Activated CD4-positive, alpha-beta T cell treated with anti-CD3 and anti-CD28 coated beads for 4 hours (primary cell): ENCODE data around the gene C2CD2.

Experiments used
- DNase-seq, 2 donors: peaks; one replicate each; pipeline ENCODE4 v3.0.0-alpha.2; 2020

C2CD2 gene

DNA sequence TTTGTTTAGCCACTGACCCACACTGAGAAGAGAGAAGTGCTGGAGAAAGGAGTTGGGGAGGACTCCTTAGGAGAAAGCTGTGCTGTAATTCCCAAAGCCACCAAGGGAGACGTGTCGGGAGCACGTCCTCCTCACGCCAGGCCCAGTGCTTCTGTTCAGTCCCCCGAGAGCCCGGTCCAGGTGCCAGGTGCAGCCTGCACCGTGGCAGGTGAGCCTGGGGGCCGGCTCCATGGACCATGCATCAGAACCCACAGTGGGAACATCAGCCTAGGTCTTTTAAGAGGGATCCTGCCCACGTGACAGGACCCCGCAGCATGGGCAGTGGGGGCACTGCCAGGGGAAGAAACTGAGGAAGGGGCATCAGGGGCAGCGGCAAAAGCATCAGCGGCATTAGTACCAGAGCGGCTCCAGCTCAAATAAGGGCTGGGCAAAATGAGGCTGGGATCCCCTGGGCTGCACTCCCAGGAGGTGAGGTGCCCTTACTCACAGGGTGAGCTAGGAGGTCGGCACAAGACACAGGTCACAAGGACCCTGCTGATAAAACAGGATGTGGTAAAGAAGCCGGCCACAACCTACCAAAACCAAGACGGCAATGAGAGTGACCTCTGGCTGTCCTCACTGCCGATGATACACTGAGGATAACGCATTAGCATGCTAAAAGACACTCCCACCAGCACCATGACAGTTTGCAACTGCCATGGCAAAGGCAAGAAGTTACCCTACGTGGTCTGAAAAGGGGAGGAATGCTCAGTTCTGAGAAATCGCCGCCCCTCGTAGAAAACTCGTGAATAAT is 50.1 kb downstream of the C2CD2 start:
- DNase-seq: no peak

DNA sequence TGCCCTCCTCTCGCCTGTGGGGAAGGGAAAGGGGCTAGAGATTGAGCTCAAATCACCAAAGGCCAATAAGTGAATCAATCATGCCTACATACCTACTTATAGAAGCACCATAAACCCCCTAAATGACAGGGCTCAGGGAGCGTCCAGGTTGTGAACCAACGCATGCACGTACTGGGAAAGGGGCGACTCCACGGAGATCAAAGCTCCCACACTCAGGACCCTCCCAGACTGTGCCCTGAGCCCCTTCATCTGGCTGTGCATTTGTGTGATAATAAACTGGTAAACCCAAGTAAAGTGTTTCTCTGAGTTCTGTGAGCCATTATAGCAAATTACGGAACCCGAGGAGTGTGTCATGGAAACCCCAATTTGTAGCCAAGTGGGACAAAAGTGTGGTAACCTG is 50.9 kb downstream of the C2CD2 start:
- no peak for DNase-seq

DNA sequence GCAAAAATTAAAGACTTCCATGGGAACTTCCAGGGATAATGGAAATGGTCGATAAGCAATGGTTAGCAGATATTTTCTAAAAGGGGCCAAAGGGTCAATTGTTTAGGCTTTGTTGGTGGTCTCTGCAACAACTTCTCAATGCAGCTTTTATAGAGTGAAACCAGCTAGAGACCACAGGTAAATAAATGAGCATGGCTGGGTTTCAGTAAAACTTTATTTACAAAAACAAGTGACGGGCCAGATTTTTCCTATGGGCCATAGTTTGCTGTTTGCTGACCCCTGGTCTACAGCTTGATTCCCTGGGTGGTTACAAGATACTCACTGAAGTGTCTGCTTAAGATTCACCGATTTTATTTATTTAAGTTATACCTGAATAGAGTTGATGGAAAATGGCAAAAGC is 52.0 kb downstream of the C2CD2 start:
- no peak for DNase-seq

- DNase-seq: no peak
Observed at GRCh38 chr21:41901099-41901498, 52.7 kb downstream of the C2CD2 start.

GRCh38 chr21:41900401-41900800 is 53.4 kb downstream of the C2CD2 start:
- DNase-seq: no peak

DNA sequence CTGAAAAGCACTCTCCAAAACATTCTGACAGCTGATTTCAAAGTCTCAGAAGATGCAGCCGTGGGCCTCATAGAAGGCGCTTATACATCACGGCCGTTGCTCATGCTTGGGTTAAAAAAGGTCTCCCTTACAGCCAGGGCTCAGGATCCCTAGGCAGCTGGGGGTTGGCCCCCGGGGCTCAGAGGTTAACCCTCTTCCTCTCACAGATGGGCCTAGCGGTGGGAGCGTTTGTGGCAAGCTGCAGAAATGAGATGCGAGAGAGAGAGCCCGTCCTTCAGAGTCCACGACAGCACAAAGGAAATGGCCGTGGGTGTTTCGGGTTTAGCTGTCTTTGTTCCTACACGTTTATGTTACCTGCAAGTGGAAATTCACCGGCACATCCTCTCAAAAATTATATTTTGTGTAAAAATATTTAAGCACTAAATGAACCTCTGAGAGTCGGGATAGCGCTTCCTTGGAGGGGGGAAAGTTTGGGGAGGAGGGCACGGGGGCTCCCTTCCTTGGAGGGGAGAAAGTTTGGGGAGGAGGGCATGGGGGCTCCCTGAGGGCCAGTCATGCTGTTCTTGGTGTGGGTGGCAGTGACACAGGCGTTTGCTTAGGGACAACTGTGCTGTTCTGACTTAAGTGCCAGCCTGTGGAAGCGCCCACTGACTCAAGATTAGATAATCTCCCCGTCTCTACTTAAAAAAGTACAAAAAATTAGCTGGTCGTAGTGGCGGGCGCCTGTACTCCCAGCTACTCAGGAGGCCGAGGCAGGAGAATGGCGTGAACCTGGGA is 54.2 kb downstream of the C2CD2 start:
- DNase-seq: peak in 1 of 2 donors; percentile 41

DNA sequence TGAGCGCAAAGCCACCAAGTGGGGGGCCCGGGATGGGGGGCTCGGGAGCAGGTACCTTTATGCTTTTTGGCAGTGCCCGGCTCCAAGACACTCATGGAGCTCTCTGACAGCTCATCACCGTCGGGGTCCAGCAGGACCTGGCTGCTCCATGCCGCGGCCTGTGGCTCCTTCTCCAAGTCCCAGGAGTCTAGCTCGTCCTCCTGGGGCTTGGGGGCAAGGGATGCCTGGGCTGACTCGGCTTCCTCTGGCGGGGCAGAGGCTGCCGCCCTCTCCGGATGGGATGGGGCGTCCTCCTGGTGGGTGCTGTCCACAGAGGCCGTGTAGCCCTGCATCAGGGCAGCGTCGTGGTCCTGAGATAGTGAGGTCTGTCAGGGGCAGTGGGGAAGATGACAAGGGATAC is 54.8 kb downstream of the C2CD2 start:
- DNase-seq: no peak

GRCh38 chr21:41897700-41898099 is 56.1 kb downstream of the C2CD2 start:
- DNase-seq: no peak

DNA sequence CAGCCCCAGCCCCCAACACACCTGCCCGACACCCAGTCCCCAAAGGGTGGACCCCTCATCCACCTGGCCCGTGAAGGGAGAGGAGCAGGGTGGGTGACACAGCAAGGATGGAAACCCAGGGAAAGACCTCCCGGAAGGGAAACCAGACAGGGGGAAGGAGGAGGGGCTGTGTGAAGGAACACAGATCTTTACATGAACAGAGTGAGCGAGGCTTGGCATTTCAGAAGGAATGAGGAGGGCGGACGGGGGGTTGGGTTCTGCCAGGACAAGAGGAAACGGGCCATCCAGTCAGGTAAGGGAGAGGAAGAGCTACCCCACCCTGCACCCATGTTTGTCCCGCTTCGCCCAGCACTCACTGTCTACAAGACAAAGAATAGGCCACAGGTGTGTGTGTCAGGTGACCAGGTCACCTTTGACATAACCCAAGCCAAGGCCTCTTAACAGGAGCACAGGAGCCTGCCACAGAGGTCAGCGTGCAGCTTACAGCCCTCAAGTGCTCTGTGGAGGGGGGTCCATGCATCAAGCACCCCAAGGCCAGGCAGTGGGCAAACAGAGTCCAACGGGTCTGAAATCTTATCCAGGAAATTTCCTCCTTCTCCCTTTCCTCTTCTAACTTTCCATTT is 56.7 kb downstream of the C2CD2 start:
- no peak for DNase-seq

DNA sequence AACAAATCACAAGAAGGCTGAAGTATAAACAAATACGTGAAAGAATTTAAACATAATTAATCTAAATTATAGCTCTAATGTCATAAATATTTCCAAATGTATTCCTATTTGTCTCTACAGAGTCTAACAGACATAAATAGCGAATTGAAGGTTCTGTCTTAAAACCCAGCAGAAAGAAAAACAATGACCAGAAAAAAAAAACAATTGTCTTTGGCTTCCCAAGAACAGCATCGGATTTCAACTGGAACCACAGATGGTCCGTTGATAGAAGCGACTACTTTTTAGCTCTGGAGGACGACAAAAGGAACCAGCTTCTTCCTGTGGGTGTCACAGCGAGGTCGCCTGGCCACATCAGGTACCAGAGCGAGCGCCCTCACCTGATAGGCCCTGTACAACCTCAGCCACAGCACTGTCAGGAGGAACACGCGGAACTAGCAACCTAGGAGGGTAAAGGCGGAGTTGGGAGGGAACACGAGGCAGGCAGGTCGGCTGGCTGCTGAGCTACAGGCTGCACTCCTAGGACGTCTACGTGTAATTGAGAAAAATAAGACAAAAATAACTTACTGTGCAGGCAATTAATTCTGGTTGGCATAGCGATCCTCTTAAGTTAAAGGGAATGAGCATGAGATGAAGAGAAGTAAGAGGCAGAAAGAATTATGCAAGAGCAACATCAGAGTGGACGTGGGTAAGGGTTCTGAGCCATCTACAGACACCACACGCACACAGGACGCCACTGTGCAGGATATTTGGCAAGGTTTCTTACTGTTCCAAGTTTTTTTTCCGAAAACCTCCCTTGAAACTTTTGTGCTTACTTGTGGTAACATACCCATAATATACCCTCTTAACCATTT is 58.0 kb downstream of the C2CD2 start:
- DNase-seq: peak; percentile 53 to 62

DNA sequence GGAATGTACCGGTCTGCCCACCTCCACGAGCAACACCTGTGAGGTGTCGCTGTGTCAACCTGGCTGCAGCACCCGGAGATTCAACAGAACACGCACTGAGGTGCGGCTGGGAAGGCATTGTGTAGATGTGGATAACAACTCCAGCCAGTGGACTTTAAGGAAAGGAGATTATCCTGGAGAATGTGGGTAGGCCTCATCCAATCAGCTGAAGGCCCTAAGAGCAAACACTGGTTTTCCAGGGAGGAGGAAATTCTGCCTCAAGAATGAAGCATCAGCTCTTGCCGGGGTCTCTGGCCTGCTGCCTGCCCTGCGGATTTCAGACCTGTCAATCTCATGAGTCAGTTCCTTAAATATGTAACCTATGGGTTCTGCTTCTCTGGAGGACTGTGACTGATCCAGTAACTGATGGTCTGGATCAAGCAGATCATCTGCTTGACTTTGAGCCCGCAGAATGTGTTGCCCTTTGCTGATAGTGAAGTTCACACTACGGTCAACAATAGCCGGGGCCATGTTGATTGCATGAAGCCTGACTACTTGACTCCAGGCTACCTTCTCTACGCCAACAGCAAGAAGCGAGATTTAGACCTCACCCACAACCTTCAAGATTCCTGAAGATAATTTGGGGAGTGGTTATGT is 58.8 kb downstream of the C2CD2 start:
- no peak for DNase-seq

DNA sequence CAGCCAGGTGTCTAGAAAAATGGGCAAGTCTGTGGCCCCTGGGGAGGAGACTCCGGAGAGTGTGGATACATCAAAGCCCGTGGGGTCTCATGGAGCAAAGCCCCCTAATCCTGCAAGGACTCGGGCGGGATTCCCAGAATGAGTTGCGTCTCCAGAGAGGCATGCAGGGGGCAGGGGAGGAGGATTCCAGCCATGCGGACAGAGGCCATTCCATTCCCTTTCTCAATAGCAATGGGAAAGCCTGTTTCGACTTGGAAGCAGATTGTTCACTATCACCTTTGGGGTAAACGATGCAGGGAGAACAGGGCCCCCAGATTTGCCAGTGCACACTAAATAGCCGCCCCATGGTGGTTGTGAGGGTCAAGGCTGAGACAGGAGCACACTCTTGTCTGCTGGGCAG is 59.3 kb downstream of the C2CD2 start:
- DNase-seq: no peak

DNA sequence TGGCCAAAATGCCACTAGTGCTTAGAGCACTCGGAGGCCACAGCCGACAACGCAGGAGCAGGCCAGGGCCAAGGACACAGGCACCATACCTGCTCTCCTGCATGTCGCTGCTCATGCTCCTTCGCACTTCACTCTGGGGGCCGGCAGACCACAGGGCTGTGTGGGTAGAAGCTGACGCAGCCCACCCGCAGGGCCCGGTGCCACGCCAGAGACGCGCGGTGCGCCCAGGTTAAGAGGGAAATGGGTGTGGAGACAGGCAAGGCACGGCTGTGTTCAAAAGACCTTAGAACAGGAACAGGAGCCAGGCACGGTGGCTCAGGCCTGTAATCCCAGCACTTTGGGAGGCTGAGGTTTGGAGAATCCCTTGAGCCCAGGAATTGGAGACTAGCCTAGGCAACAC is 61.1 kb downstream of the C2CD2 start:
- no peak for DNase-seq

DNA sequence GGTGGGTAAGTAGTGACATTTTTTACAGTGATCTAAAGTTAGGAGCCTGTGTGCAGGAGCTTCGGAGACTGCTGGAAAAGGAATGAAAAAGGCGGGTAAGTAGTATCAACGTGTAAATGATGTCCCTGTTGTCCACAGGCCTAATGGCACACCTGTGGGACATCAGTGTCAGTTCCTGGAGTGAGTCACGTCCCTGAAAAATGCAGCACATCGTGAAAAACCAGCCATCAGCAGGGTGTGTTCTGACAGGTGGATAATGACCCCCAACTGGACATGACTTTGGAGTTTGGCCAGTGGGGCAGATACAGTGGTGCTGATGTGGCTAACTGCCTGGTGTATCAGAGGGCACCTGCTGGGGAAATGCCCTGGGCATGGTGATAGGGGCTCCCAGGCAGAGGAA is 62.7 kb downstream of the C2CD2 start:
- DNase-seq: no peak

- no peak for DNase-seq
Observed at GRCh38 chr21:41890355-41890754, 63.5 kb downstream of the C2CD2 start.

- no peak for DNase-seq
Observed at GRCh38 chr21:41888749-41889376, 65.0 kb downstream of the C2CD2 start.

GRCh38 chr21:41887667-41888066 is 66.2 kb downstream of the C2CD2 start:
- DNase-seq: no peak

DNA sequence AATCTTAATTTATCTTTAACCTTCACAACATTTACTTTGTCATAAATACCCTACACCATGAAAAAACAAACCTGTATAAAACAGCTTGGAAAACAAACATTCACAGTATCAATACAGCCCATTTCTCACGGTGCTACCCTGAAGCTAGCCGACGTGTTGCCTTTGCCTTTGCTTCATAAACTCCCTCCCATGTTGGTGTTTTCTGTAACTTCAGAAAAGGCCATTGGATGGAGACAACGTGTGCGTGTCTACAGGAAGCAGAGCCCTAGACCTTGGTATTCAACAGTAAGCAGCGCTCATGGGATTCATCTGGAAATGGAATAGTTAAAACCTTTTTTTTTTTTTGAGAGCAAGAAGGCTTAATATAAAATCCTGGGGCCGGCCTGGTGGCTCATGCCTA is 67.5 kb downstream of the C2CD2 start:
- no peak for DNase-seq

GRCh38 chr21:41885341-41886024 is 68.3 kb downstream of the C2CD2 start:
- no peak for DNase-seq

DNA sequence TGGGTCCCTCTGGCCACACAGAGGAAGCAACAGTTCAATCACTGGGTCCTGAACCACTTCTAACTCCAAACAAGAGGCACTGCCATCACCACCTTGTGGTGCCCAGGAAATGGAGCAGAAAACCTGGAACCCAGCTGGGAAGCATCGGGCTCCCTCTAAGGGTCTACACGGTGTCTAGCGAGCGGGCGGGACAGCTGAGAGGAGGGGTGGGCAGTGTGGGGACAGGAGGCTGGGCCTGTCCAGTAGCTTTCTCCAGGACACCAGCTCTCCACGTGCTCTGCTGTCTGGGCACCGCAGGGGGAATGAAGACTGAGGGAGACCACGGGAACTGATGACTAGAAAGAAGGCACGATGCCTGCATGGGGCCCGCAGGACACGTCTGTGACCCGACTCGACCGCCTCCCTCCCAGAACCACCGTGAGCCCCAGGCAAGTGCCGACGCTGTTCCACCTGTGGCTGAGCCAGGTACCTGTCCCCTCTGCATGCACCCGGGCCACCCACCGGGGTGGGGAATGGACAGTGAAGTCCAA is 69.3 kb downstream of the C2CD2 start:
- no peak for DNase-seq

DNA sequence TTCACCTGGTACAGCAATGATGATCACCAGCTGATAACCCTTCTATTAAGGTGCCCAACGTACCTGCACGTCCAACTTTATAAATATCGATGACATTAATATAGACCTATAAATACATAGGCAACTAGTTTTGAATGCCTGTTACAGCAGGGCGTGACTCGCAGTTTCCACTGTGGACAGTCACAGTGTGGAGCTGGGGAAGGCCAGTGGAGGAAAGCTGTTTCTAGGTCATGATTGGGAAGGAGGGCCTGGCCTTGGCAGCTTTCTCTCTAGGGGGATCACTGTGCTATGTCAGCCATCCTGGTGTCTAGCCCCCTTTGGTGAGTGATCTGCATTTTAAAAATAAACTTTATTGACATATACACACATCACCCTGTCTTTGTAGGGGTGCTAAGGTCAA is 70.2 kb downstream of the C2CD2 start:
- DNase-seq: no peak
